ENCODE measurements around the gene RGL2. TPM values are rescaled to one million over a fixed set of nuclear protein-coding genes. Genes with fewer than 3 reads are reported as not detected.

The RGL2 gene
- total RNA-seq, 4 donors from 2014 or later, result 79.7 to 95.3 (median 84.4) TPM

- WGBS, 2 donors, result 1% methylated on average over 41 to 42 of the region's 42 CpGs
- TF ChIP-seq CTCF (IDR thresholded peaks at IDR 0.05) (no peak), POLR2A (IDR thresholded peaks at IDR 0.05) (no peak)
- peak overlapping the region; percentile 76 for H3K4me3 ChIP-seq (ENCODE audit: low read depth, poor library complexity, severe bottlenecking)
- peak; percentile 90 to 94 for DNase-seq (ENCODE audit: low spot score in 2 of 2)
- intact Hi-C loops (cut with DNase I; ENCODE audit: low total_unique reads), result no loop called here
Measured at GRCh38 chr6:33297956-33298772, 578 bp downstream of the RGL2 start.

- DNase-seq (ENCODE audit: low spot score in 2 of 2), result peak in 1 of 2 donors; percentile 70
- intact Hi-C loops (cut with DNase I; ENCODE audit: low total_unique reads), result no loop called here
- TF ChIP-seq CTCF (IDR thresholded peaks at IDR 0.05) (no peak), POLR2A (IDR thresholded peaks at IDR 0.05) (no peak)
- WGBS, 2 donors, result 10 to 21% methylated on average over 15 to 16 of the region's 16 CpGs
- H3K4me3 ChIP-seq (ENCODE audit: low read depth, poor library complexity, severe bottlenecking), result peak overlapping the region; percentile 12
Measured at GRCh38 chr6:33297406-33297955, 1.3 kb downstream of the RGL2 start.

- DNase-seq (ENCODE audit: low spot score in 2 of 2), result no peak
- intact Hi-C loops (cut with DNase I; ENCODE audit: low total_unique reads), result no loop called here
- peak overlapping the region; percentile 12 for H3K4me3 ChIP-seq (ENCODE audit: low read depth, poor library complexity, severe bottlenecking)
- TF ChIP-seq POLR2A (IDR thresholded peaks at IDR 0.05) (no peak), CTCF (IDR thresholded peaks at IDR 0.05) (no peak)
- WGBS, 2 donors, result 45 to 62% methylated on average over 12 of the region's 12 CpGs
Measured at GRCh38 chr6:33296797-33297405, 1.8 kb downstream of the RGL2 start.

GRCh38 chr6:33295621-33296369 lies 2.9 kb downstream of the RGL2 start:
- WGBS, 2 donors, result 84 to 86% methylated on average over 15 of the region's 15 CpGs
- H3K4me3 ChIP-seq (ENCODE audit: low read depth, poor library complexity, severe bottlenecking), result no peak overlapping the region
- intact Hi-C loops (cut with DNase I; ENCODE audit: low total_unique reads), result no loop called here
- no peak for TF ChIP-seq POLR2A (IDR thresholded peaks at IDR 0.05)
- TF ChIP-seq CTCF (IDR thresholded peaks at IDR 0.05), result no peak
- DNase-seq (ENCODE audit: low spot score in 2 of 2), result no peak

GRCh38 chr6:33294086-33294823 lies 4.5 kb downstream of the RGL2 start:
- intact Hi-C loops (cut with DNase I; ENCODE audit: low total_unique reads), result loop anchor here (5.0 kb wide), 1 partner anchor 877 kb away; no protein-coding TSS in a partner anchor
- WGBS, 2 donors, result 68 to 69% methylated on average over 10 of the region's 10 CpGs
- H3K4me3 ChIP-seq (ENCODE audit: low read depth, poor library complexity, severe bottlenecking), result no peak overlapping the region
- TF ChIP-seq CTCF (IDR thresholded peaks at IDR 0.05), result no peak
- no peak for TF ChIP-seq POLR2A (IDR thresholded peaks at IDR 0.05)
- DNase-seq (ENCODE audit: low spot score in 2 of 2), result no peak

All from lower leg skin (tissue), 4 donors.